GM23248 (cell line): Measurements from ENCODE around the gene NXNL2. TPM values are rescaled to one million over a fixed set of nuclear protein-coding genes. Genes with fewer than 3 reads are reported as not detected.

ENCODE experiments used
- DNase-seq: peaks from one replicate; pipeline ENCODE4 v3.0.0-alpha.2; 2015
- H2AFZ ChIP-seq: fragments of 200-600 bp; sonication (generic); 2 replicates; pipeline ENCODE4 v1.6.1; 2016; ENCODE audit warnings: antibody characterized with exemption
- H3F3A ChIP-seq: fragments of 200-600 bp; sonication (generic); 2 replicates; pipeline ENCODE4 v1.6.1; 2016; ENCODE audit warnings: mild to moderate bottlenecking, antibody characterized with exemption, mixed run types; ENCODE audit not compliant: insufficient read depth
- H3K27ac ChIP-seq: fragments of 200-600 bp; sonication (generic); 2 replicates; pipeline ENCODE4 v1.5.1; 2016; ENCODE audit warnings: mild to moderate bottlenecking
- H3K27me3 ChIP-seq: fragments of 200-600 bp; sonication (generic); replicated peaks from 2 replicates; pipeline ENCODE4 v1.6.1; 2016; ENCODE audit warnings: mild to moderate bottlenecking; ENCODE audit not compliant: insufficient read depth
- H3K36me3 ChIP-seq: fragments of 200-600 bp; sonication (generic); 2 replicates; pipeline ENCODE4 v1.6.1; 2016; ENCODE audit warnings: low read depth, mild to moderate bottlenecking
- H3K4me1 ChIP-seq: fragments of 200-600 bp; sonication (generic); 2 replicates; pipeline ENCODE4 v1.6.1; 2016; ENCODE audit warnings: mild to moderate bottlenecking; ENCODE audit not compliant: insufficient read depth
- H3K4me2 ChIP-seq: fragments of 200-600 bp; sonication (generic); one replicate; pipeline ENCODE4 v1.6.1; 2016; ENCODE audit warnings: mild to moderate bottlenecking; ENCODE audit not compliant: unreplicated experiment
- H3K4me3 ChIP-seq: fragments of 200-600 bp; sonication (generic); 2 replicates; pipeline ENCODE4 v1.5.1; 2016; ENCODE audit warnings: mild to moderate bottlenecking
- H3K79me2 ChIP-seq: fragments of 200-600 bp; sonication (generic); 2 replicates; pipeline ENCODE4 v1.6.1; 2016; ENCODE audit warnings: mild to moderate bottlenecking; ENCODE audit not compliant: insufficient read depth
- H3K9ac ChIP-seq: fragments of 200-600 bp; sonication (generic); 2 replicates; pipeline ENCODE4 v1.6.1; 2016; ENCODE audit warnings: mild to moderate bottlenecking
- H3K9me2 ChIP-seq: fragments of 200-600 bp; sonication (generic); 2 replicates; pipeline ENCODE4 v1.6.1; 2016; ENCODE audit warnings: mixed run types, mild to moderate bottlenecking, moderate library complexity; ENCODE audit not compliant: insufficient read depth
- H3K9me3 ChIP-seq: fragments of 200-600 bp; sonication (generic); one replicate; pipeline ENCODE4 v1.6.1; 2017; ENCODE audit warnings: low read depth
- H4K20me1 ChIP-seq: fragments of 200-600 bp; sonication (generic); 2 replicates; pipeline ENCODE4 v1.6.0; 2016; ENCODE audit not compliant: insufficient read depth
- EZH2 ChIP-seq: fragments of 200-600 bp; sonication (generic); IDR thresholded peaks from 2 replicates; pipeline ENCODE4 v1.6.1; 2018; ENCODE audit warnings: antibody characterized with exemption, mild to moderate bottlenecking; ENCODE audit not compliant: insufficient read depth, poor library complexity, severe bottlenecking
- EZH2phosphoT487 ChIP-seq: fragments of 200-600 bp; sonication (generic); IDR thresholded peaks from 2 replicates; pipeline ENCODE4 v1.6.1; 2018; ENCODE audit warnings: antibody characterized with exemption, moderate library complexity, mild to moderate bottlenecking, low read depth; ENCODE audit not compliant: insufficient read depth
- WGBS, 2 experiments: methylation state at CpG; one replicate each; pipeline ENCODE4 v1.1.6; 2015 to 2017; ENCODE audit warnings: low lambda C conversion rate in 2 of 2, low coverage in 1 of 2; ENCODE audit errors: missing lambda C conversion rate in 2 of 2; 5-methylcytosine and 5-hydroxymethylcytosine counted together
- in situ Hi-C: fragments of 300-500 bp; cut with MboI; formaldehyde crosslinking; loops from 2 replicates; pipeline ENCODE4 v1.15.0; 2020
- polyA plus RNA-seq: library from polyadenylated mRNA; unstranded; fragments of >200 nt; fragmentation: Nextera tagmentation; extraction: Ambion mirVana; gene quantifications from 2 replicates; pipeline ENCODE4 v1.2.1, GENCODE V29; 2016
- total RNA-seq: library from RNA; depleted of rRNA; stranded (reverse); fragments of >200 nt; shearing (Covaris generic); gene quantifications from 2 replicates; pipeline ENCODE4 v1.2.3, GENCODE V29; 2014

NXNL2 gene
- total and polyA plus RNA-seq, 2 experiments from 2014 or later, result 1.4 to 3.1 TPM

DNA sequence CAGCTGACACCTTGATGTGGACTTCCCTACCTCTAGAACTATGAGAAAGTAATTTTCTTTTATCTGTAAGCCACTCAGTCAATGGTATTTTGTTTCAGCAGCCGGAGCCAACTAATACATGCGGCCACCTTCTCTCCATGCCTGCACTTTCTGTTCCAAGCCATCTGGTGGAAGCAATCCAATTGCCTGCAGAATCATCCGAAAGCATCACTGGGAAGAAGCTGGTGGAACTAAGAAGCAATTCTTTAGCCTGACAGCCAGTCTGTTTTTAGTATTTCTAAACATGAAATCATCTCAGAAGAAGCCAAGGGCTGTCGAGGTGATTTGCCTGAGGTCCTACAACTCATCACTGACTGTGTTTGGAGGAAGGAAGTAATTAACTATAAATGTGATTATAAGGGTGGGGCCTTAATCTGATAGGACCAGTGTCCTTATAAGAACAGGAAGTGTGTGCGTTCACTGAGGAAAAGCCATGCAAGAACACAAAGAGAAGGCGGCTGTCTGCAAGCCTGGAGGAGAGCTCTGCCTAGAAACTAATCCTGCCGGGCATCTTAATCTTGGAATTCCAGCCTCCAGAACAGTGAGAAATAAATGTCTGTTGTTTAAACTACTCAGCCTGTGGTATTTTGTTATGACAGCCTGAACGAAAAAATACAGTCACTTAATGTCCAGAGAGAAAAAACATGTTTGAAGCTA lies 49.1 kb downstream of the NXNL2 start:
- no peak for TF ChIP-seq EZH2phosphoT487
- TF ChIP-seq EZH2, result no peak
- H3K9me3 ChIP-seq, result no peaks in the 10 kb centered on the region
- in situ Hi-C loops, result no loop called here
- H3K27ac ChIP-seq, result peak overlapping the region; percentile 59
- H3K4me3 ChIP-seq, result peak overlapping the region; percentile 40
- H2AFZ ChIP-seq, result peak overlapping the region; percentile 49
- DNase-seq, result peak; percentile 82
- H3K9me2 ChIP-seq, result no peaks in the 10 kb centered on the region
- H3K27me3 ChIP-seq, result no peaks in the 10 kb centered on the region
- 11 to 19% methylated on average over 8 of the region's 8 CpGs for WGBS, 2 experiments
- no peaks in the 10 kb centered on the region for H4K20me1 ChIP-seq
- H3K4me1 ChIP-seq, result peaks cover 18% of the 10 kb centered on the region; the same call in 1 of the 2 replicates
- no peaks in the 10 kb centered on the region for H3K36me3 ChIP-seq
- no peaks in the 10 kb centered on the region for H3K79me2 ChIP-seq
- peaks cover 26% of the 10 kb centered on the region for H3F3A ChIP-seq
- H3K9ac ChIP-seq, result peak overlapping the region; percentile 36; the same call in 1 of the 2 replicates
- peak overlapping the region; percentile 39 for H3K4me2 ChIP-seq

DNA sequence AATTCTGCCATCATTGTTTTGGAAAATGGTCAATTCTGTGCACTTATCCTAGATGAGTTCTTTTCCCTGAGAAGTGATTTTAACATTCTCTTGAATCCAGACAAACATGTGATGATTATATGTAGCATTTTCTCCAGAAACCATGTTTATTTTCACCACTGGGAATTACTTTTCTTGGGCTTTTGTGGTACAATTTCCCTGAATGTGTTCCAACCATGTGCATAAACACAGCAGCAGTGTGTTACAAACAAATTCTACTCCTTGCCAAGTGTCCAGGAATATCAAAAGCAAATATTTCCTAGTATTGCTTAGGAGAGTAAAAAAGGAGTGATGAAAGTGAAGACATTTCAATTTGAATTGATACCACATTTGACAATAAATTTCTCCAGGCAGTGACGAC lies 50.4 kb downstream of the NXNL2 start:
- no peak overlapping the region for H3K4me2 ChIP-seq
- no peaks in the 10 kb centered on the region for H4K20me1 ChIP-seq
- no peak overlapping the region for H3K9ac ChIP-seq
- no peaks in the 10 kb centered on the region for H3K27me3 ChIP-seq
- no peaks in the 10 kb centered on the region for H3K9me3 ChIP-seq
- no peaks in the 10 kb centered on the region for H3K79me2 ChIP-seq
- WGBS, 2 experiments, result 50 to 57% methylated on average over 1 of the region's 1 CpG
- no peaks in the 10 kb centered on the region for H3K9me2 ChIP-seq
- no peak for DNase-seq
- TF ChIP-seq EZH2phosphoT487 (no peak), EZH2 (no peak)
- H3K36me3 ChIP-seq, result no peaks in the 10 kb centered on the region
- no peak overlapping the region for H3K27ac ChIP-seq
- peaks cover 18% of the 10 kb centered on the region; the same call in 1 of the 2 replicates for H3K4me1 ChIP-seq
- H3F3A ChIP-seq, result peaks cover 26% of the 10 kb centered on the region
- no peak overlapping the region for H3K4me3 ChIP-seq
- in situ Hi-C loops, result no loop called here
- H2AFZ ChIP-seq, result no peak overlapping the region

DNA sequence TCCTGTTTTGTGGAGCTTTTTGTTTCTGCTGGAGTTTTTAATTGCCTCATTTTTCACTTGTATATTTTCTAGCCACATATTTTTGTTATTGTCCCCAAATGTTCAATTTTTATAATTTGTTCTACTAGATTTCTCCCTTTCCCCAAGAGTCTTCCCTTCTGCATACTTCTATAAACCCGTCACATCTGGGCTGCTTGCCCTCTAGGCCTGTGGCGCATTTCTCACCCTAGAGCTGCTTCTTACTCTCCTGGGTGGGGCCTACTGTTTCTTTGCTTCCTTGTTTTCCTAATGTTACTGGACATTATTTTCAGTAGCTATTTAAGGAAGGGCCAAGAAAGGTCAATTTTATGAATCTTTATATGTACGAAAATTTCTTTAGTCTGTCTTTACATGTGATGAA lies 51.5 kb downstream of the NXNL2 start:
- Histone ChIP-seq H3K4me3 (no peak overlapping the region), H3K79me2 (no peaks in the 10 kb centered on the region), H3K36me3 (no peaks in the 10 kb centered on the region), H3K27ac (peak overlapping the region; percentile 23; the same call in 1 of the 2 replicates), H3K9ac (no peak overlapping the region), H3K9me3 (no peaks in the 10 kb centered on the region), H2AFZ (no peak overlapping the region), H4K20me1 (no peaks in the 10 kb centered on the region), H3K4me1 (peaks cover 18% of the 10 kb centered on the region; the same call in 1 of the 2 replicates), H3F3A (peaks cover 26% of the 10 kb centered on the region), H3K4me2 (no peak overlapping the region), H3K27me3 (no peaks in the 10 kb centered on the region), H3K9me2 (no peaks in the 10 kb centered on the region)
- peak; percentile 59 for DNase-seq
- no peak for TF ChIP-seq EZH2phosphoT487
- in situ Hi-C loops, result no loop called here
- WGBS, 2 experiments, result 77 to 79% methylated on average over 3 of the region's 3 CpGs

DNA sequence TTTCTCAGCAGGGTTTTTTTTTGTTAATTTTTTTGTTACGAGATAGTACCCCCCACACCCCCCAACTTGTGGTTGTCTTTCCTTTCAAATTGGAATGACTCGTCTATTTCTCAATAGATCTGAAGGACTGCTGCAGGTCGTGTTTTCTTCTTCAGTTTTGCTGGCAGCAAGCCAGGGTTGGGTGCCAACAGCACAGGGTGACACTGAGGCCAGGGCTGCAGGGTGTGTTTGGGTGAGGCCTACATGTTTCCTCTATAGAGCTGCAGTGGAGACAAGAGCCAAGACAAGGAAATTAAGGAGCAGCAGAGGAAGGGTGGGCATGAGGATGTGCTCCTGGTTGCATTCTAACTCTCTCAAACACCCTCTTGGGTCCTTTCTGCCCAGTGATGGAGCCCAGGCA lies 52.2 kb downstream of the NXNL2 start:
- no peak for TF ChIP-seq EZH2phosphoT487
- no peak for TF ChIP-seq EZH2
- Histone ChIP-seq H4K20me1 (no peaks in the 10 kb centered on the region), H3K27ac (no peak overlapping the region), H3K79me2 (no peaks in the 10 kb centered on the region), H3F3A (peaks cover 26% of the 10 kb centered on the region), H3K4me1 (peaks cover 18% of the 10 kb centered on the region; the same call in 1 of the 2 replicates), H3K4me2 (no peak overlapping the region), H3K9ac (no peak overlapping the region), H3K4me3 (no peak overlapping the region), H3K27me3 (no peaks in the 10 kb centered on the region), H2AFZ (no peak overlapping the region), H3K9me2 (no peaks in the 10 kb centered on the region), H3K36me3 (no peaks in the 10 kb centered on the region), H3K9me3 (no peaks in the 10 kb centered on the region)
- DNase-seq, result peak; percentile 12
- 55 to 64% methylated on average over 3 of the region's 3 CpGs for WGBS, 2 experiments
- in situ Hi-C loops, result no loop called here
